Measurements from ENCODE around the gene SLC35B3.

SLC35B3 gene

GRCh38 chr6:8375916-8376315, 59.4 kb downstream of the SLC35B3 start:
- in situ Hi-C loops (cut with MboI; ENCODE audit: low pct_unique_long_range_greater_than_20kb, low sequenced_read_pairs, unreplicated experiment) = no loop called here
- TF ChIP-seq CTCF (IDR thresholded peaks at IDR 0.05; ENCODE audit: extremely low read depth, insufficient read depth, missing control alignments) = no peak
- no peak for DNase-seq (ENCODE audit: low spot score)
